PFSK-1 (cell line): ENCODE results near the gene FANCG.

Experiments used
- FOXP2 ChIP-seq: optimal IDR thresholded peaks from 2 replicates; pipeline ENCODE3; 2011; ENCODE audit warnings: borderline replicate concordance, control low read depth, inconsistent platforms; ENCODE audit not compliant: insufficient read depth; ENCODE audit errors: extremely low read length, extremely low read depth
- POLR2AphosphoS5 ChIP-seq: IDR thresholded peaks from 2 replicates; pipeline ENCODE4 v1.6.1; 2012; ENCODE audit warnings: low read depth, mild to moderate bottlenecking, control low read depth, low read length, moderate library complexity
- REST ChIP-seq, 2 experiments: IDR thresholded peaks; 2 replicates each; pipeline versions ENCODE4 v1.6.1 to v1.8.0; 2011 to 2012; ENCODE audit warnings: low read depth in 2 of 2, low read length in 2 of 2, control low read depth in 1 of 2, inconsistent platforms in 1 of 2, mild to moderate bottlenecking in 1 of 2, moderate library complexity in 1 of 2; ENCODE audit not compliant: insufficient read depth in 1 of 2
- SIN3A ChIP-seq: IDR thresholded peaks from 2 replicates; pipeline ENCODE4 v1.6.1; 2012; ENCODE audit warnings: mild to moderate bottlenecking, low read length, moderate library complexity, borderline replicate concordance; ENCODE audit not compliant: insufficient read depth
- TAF1 ChIP-seq: IDR thresholded peaks from 2 replicates; pipeline ENCODE4 v1.6.1; 2012; ENCODE audit warnings: low read length, control low read depth, borderline replicate concordance; ENCODE audit not compliant: insufficient read depth

The FANCG gene

GRCh38 chr9:35026671-35027070, 53.1 kb downstream of the FANCG start:
- no peak for TF ChIP-seq REST (IDR thresholded peaks at IDR 0.05; ENCODE audit: insufficient read depth in 1 of 2, low read depth in 2 of 2, low read length in 2 of 2)
- TF ChIP-seq FOXP2: no peak
- no peak for TF ChIP-seq TAF1
- no peak for TF ChIP-seq POLR2AphosphoS5
- TF ChIP-seq SIN3A: no peak
